RPMI7951 (cell line): ENCODE measurements around the gene SYT12. TPM values are rescaled to one million over a fixed set of nuclear protein-coding genes. Genes with fewer than 3 reads are reported as not detected.
"Not testable (repeated sequence)": the region's sequence is repeated elsewhere in the genome, so short reads cannot be mapped to it uniquely, and the experiment has no call there.

Experiments
- DNase-seq: peaks from one replicate; pipeline ENCODE4 v3.0.0-alpha.2; 2012; ENCODE audit warnings: low read depth
- total RNA-seq: library from RNA; depleted of rRNA; stranded (reverse); fragments of >200 nt; shearing (Covaris generic); gene quantifications from 2 replicates; pipeline ENCODE4 v1.2.3, GENCODE V29; 2014

Gene SYT12
- total RNA-seq, 1 experiment from 2014 or later, result 0.60 TPM

DNA sequence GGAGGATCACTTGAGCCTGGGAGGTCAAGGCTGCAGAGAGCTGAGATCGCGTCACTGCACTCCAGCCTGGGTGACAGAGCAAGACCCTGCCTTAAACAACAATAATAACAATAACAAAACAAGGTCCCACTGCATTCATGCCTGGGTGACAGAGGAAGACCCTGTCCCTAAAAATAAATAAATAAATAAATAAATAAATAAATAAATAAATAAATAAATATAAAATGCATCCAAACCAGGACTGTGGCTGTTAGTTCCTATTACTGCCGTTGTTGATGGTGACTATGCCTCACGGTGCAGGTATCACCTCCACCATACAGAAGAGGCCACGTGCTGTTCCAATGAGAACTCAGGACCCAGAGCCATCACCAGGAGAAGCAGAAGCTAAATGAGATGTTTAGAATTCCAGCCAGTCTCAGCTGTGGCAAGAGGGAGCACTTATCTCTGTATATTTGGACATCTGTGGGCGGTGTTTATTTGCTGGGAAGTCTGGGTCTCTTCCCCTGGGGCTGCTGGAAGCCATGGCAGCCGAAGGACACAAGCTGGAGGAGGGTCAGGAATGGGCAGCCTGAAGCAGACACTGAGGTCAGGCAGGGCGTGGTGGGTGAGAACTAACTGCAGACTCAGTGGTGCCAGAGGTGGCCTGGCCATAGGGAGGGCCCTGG is 26.2 kb upstream of the SYT12 start:
- DNase-seq, result peak; percentile 65

- no peak for DNase-seq
Measured at GRCh38 chr11:66999555-66999954, 23.4 kb upstream of the SYT12 start.

DNA sequence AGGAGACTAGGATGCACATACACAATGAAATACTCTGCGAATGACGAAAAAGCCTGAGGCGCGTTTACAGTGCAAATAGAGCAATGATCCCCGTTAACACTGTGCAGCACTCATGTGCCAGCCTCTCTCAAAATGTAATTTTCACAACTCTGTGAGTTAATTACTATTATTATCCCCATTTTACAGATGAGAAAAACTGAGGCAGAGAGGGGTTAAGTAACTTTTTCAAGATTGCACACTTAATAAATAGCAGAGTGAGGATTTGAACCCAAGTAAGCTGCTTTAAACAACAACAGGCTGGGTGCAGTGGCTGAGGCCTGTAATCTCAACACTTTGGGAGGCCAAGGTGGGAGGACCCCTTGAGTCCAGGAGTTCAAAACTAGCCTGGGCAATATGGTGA is 21.6 kb upstream of the SYT12 start:
- DNase-seq, result no peak

DNA sequence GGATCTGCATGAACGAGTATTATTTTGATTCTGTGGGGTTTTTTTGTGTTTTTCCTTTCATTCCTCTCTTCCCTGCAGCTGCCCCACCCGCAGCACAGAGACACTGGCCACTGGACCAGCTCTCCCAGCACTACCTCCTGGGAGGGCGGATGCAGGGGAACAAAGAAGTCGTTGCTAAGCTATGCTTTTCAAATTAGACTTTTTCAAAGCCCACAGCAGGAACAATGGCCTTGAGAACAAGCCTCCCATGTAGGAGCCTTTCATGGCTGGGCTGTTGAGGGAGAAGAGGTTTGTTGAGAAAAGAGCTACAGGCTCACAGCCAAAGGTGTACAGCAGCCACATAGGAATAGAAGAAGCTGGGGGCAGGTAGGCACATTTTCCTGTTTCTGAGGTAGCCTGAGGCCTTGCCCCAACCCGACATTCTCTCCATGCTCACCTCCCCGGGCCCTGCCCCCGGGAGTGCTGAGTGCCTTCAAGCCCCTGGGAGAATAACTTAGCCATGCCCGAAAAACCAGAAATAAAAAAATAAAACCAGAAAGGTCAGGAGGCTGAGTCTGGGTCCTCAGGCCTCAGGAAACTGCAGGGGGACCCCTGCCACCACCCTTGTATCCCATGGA is 20.5 kb upstream of the SYT12 start:
- no peak for DNase-seq

GRCh38 chr11:67002921-67003411 is 20.0 kb upstream of the SYT12 start:
- no peak for DNase-seq

DNA sequence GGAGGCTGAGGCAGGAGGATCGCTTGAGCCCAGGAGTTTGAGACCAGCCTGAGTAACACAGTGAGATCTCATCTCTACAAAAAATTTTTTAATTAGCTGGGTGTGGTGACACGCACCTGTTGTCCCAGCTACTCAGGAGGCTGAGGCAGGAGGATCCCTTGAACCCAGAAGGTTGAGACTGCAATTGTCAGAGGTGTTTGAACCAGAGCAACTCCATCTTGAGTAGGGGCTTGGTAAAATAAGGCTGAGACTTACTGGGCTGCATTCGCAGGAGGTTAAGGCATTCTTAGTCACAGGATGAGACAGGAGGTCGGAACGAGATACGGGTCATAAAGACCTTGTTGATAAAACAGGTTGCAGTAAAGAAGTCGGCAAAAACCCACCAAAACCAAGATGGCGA is 17.7 kb upstream of the SYT12 start:
- DNase-seq, result not testable (repeated sequence)

- DNase-seq, result peak; percentile 66
Measured at GRCh38 chr11:67006029-67006884, 16.7 kb upstream of the SYT12 start.

DNA sequence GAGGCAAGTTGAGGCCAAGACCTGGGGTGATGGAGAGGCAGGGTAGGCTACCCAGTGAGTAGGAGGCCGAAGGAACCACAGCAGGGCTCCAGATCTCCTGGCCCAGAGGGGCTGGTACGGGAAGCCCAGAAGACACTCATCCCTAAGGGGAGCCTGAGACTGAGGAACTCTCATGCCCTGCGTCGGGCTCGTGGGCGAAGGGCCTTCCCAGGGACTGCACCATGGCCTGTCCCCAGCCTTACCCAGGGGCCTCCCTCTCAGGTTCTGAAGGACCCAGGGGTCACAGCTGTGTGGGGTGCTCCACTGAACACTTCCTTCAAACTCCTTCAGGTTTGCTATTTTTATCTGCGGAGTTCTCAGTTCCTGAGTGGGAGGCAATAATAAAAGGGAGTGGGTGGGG is 15.8 kb upstream of the SYT12 start:
- DNase-seq, result no peak

DNA sequence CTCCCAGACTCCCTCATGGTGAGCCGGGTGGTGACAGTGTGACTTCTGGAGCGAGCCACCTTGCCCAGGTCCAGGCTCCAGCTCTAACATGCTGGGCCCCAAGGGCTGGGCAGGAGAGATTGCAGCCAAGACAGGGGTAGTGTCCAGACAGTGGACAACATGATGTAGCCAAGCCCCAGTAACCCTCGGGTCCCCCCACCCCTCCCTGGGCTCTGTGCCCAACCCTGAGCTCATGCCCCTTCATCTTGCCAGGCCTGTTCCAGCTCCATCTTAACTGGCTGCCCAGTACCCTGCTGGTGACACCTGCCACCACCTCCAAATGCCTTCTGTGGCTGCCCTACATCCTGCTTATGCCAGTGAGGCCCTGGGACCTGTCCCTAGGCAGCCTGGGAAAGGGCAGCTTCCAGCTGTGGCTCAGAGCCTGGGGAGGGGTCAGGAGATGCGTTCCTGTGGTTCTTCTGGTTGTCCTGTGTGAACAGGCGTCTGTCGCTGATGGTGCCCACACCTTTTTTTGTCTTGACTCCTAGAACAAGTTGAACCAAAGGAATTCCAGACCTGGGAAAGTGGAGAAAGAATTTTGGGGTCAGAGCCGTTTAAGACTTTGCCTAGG is 12.5 kb upstream of the SYT12 start:
- DNase-seq, result no peak

DNA sequence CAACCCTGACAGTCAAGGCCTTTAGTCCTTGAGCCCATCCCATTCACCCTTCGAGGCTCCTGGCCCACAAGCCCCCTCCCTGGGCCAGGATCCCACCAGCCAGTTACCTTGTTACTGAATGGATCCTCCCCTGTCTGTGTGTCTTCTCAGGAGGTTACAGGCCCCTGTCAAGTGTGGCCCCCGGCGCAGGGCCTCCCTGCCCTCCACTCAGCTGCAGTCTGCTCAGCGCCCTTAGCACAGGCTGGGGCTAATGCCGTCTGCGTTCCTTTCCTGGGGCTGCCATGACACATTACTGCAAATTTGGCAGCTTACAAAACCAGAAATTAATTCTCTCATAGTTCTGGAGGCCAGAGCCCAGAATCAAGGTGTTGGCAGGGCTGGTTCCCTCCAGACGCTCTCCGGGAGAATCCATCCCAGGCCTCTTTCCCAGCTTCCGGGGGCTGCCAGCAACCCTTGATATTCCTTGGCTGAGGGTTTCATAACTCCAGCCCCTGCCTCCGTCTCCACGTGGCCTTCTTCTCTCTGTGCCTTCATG is 9.4 kb upstream of the SYT12 start:
- DNase-seq, result no peak

- no peak for DNase-seq
Measured at GRCh38 chr11:67014343-67014742, 8.6 kb upstream of the SYT12 start.

GRCh38 chr11:67015048-67015447 is 7.9 kb upstream of the SYT12 start:
- DNase-seq, result no peak

DNA sequence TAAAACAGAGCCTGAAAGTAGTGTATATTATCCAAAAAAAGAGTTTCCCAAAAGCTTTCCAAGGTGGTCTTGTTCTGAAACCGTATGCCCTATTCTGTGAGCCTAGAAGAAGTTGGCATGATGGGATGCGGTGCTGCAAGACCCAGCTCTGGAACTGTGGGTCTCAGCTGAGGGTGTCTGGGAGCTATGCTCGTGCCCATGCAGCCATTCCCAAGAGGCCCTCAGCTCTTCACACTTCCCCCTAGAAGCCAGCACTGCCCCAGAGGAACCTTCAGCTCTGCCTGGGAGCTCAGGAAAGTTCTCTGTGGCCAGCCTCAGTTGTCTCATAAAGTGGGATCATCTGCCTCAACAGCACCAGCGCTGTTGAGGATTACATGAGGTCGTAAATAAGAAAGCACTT is 6.4 kb upstream of the SYT12 start:
- no peak for DNase-seq

DNA sequence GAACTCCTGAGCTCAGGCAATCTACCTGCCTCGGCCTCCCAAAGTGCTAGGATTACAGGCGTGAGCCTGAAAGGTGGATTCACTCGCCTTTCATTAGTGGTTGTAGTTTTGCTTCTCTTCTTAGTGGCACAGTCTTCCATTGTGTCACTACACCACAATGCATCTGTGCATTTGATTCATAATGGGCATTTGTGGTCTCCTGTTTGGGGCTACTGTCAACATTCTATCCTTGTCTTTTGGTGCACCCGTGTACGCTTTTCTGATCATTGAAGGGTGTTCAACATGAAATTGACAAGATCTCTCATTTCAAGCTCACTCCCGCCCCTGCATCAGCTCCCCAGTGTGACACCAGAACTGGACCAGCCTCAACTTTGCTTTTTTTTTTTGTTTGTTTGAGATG is 2.0 kb upstream of the SYT12 start:
- no peak for DNase-seq

DNA sequence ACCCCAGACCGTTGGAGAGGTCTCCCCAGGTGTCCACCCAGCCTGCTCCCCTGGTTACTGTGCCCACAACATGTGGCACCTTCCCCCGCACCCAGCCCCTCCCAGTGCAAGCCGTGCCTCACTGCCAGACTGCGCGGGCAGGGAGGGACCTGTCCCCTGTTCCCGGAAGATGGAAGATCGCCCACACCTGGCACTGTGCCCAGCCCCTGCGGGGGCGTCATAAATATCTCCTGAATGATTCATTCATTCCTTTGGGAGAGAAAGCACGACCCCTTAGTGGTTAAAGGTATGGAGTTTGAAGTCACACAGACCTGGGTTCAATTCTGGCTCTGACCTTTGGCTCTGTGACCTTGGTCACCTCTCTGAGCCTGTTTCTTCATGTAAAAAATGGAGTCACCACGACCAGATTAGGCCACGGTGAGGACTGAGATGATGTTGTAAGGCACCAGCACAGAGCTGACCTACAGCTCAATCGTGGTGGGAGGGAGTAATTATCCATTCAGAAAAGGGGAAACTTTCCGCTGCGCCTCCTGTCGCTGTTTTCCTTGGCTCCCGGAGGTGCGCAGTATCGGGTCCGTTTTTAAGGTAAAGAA is 497 bp upstream of the SYT12 start:
- DNase-seq, result peak; percentile 61

- no peak for DNase-seq
Measured at GRCh38 chr11:67023957-67024353, 1.0 kb downstream of the SYT12 start.

DNA sequence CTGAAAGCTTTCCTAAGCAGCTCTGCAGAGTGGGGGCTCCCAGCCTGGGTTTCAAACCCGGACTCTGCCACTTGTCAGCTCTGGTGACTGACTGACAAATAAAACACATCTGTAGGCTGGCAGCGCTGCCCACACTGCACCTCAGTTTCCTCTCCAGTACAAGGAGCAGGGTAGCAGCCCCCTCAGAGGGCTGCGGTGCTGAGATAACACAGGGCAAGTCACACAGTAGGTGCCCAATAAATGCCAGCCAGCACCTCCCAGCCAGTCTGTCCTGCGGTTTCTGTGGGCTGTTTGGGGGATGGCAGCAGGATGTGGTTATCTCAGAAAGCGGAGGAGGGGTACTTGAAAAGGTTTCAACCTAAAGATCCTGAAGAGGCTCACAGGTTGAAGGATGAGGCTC is 1.5 kb downstream of the SYT12 start:
- peak; percentile 31 for DNase-seq

DNA sequence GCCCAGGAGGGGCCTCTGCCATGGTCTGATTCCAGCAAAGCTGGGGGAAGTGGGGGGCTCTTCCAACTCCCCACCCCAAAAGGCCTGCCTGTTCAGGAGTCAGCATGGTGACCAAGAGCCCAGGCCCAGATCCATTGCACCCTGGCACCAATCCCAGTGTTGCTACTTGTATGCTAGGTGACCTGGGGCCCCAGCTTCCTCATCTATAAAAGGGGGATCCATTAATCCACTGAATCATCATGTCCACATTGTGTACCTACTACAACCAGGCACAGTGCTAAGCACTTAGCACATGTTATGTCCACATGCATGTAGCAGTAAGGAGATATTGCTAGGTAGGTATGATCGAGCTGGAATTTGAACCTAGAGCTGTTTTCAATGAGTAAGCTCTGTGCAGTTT is 2.0 kb downstream of the SYT12 start:
- no peak for DNase-seq

- no peak for DNase-seq
Measured at GRCh38 chr11:67025750-67026149, 2.8 kb downstream of the SYT12 start.

DNA sequence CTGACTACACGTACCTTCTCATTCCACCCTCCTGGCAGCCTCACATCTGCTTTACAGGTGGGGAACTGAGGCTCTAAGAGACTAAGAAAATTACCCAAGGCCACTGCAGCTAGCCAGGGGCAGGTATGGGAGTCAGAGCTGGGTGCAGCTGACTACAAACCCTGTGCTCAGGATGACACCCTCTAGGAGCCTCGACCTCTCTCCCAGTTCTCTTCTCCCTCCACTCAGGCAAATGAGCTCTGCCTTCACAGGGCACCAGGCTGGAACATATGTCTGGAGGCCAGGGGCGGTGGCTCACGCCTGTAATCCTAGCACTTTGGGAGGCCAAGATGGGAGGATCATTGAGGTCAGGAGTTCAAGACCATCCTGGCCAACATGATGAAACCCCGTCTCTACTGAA is 4.0 kb downstream of the SYT12 start:
- no peak for DNase-seq

GRCh38 chr11:67027483-67027930 is 4.6 kb downstream of the SYT12 start:
- no peak for DNase-seq
